LHCN-M2 (cell line): Measurements from ENCODE around the gene ATP1A3. TPM values are rescaled to one million over a fixed set of nuclear protein-coding genes. Genes with fewer than 3 reads are reported as not detected.
"Not testable (repeated sequence)": the region's sequence is repeated elsewhere in the genome, so short reads cannot be mapped to it uniquely, and the experiment has no call there.

Experiments
- DNase-seq: peaks from one replicate; pipeline ENCODE4 v3.0.0-alpha.2; 2012; ENCODE audit warnings: low read depth
- total RNA-seq: library from RNA; depleted of rRNA; stranded (reverse); fragments of >200 nt; gene quantifications from 2 replicates; pipeline ENCODE4 v1.2.3, GENCODE V29; 2014

Gene ATP1A3
- total RNA-seq, 1 experiment from 2014 or later, result 0.40 TPM

- DNase-seq, result peak; percentile 52
Observed at GRCh38 chr19:41951686-41952172, 42.3 kb downstream of the ATP1A3 start.

GRCh38 chr19:41947091-41947490 lies 46.9 kb downstream of the ATP1A3 start:
- DNase-seq, result no peak

GRCh38 chr19:41945135-41945766 lies 48.8 kb downstream of the ATP1A3 start:
- DNase-seq, result no peak

GRCh38 chr19:41944336-41944735 lies 49.7 kb downstream of the ATP1A3 start:
- DNase-seq, result no peak

- no peak for DNase-seq
Observed at GRCh38 chr19:41941410-41942202, 52.4 kb downstream of the ATP1A3 start.

- DNase-seq, result no peak
Observed at GRCh38 chr19:41940731-41941409, 53.2 kb downstream of the ATP1A3 start.

GRCh38 chr19:41939861-41940730 lies 53.9 kb downstream of the ATP1A3 start:
- no peak for DNase-seq

- DNase-seq, result not testable (repeated sequence)
Observed at GRCh38 chr19:41939209-41939608, 54.8 kb downstream of the ATP1A3 start.

GRCh38 chr19:41937525-41938468 lies 56.2 kb downstream of the ATP1A3 start:
- no peak for DNase-seq

- DNase-seq, result no peak
Observed at GRCh38 chr19:41936961-41937360, 57.1 kb downstream of the ATP1A3 start.

- DNase-seq, result no peak
Observed at GRCh38 chr19:41936416-41936850, 57.6 kb downstream of the ATP1A3 start.

GRCh38 chr19:41935760-41936415 lies 58.1 kb downstream of the ATP1A3 start:
- DNase-seq, result no peak

- DNase-seq, result peak; percentile 59
Observed at GRCh38 chr19:41934849-41935374, 59.1 kb downstream of the ATP1A3 start.

- DNase-seq, result no peak
Observed at GRCh38 chr19:41933693-41934426, 60.2 kb downstream of the ATP1A3 start.

- no peak for DNase-seq
Observed at GRCh38 chr19:41932720-41933332, 61.2 kb downstream of the ATP1A3 start.

- no peak for DNase-seq
Observed at GRCh38 chr19:41932259-41932719, 61.7 kb downstream of the ATP1A3 start.

- DNase-seq, result no peak
Observed at GRCh38 chr19:41930926-41931592, 63.0 kb downstream of the ATP1A3 start.
